Measurements from ENCODE around the gene ZFP57.

DNA sequence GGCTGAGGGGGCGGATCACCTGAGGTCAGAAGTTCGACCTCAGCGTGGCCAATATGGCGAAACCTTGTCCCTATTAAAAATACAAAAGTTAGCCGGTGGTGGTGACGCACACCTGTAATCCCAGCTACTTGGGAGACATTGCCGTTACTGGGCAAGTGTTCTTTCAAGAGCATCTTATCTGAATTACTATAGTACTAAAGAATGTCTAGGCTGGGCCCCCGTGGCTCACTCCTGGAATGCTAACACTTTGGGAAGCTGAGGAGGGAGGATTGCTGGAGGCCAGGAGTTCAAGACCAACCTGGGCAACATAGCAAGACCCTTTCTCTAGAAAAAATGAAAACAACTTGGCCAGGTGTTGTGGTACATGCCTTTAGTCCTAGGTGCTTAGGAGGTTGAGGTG lies 859 bp upstream of the ZFP57 start:
- TF ChIP-seq POLR2A (IDR thresholded peaks at IDR 0.05; ENCODE audit: low read length) = no peak
- TF ChIP-seq GATA1 (IDR thresholded peaks at IDR 0.05; ENCODE audit: low read depth, low read length) = no peak

Data from erythroblast (primary cell).